GM21529 (cell line): ENCODE data around the gene TMEM213.

ENCODE experiments used
- ATAC-seq: cut with Tn5 transposase; IDR thresholded peaks from one replicate; pipeline ENCODE4 v1.9.1; 2021; ENCODE audit not compliant: unreplicated experiment

Gene TMEM213

GRCh38 chr7:138872576-138872975 is 74.8 kb downstream of the TMEM213 start:
- no peak for ATAC-seq

GRCh38 chr7:138873220-138873892 is 75.6 kb downstream of the TMEM213 start:
- ATAC-seq = no peak

GRCh38 chr7:138875794-138876193 is 78.0 kb downstream of the TMEM213 start:
- no peak for ATAC-seq

- no peak for ATAC-seq
These were observed 78.5 kb downstream of the TMEM213 start for GRCh38 chr7:138876326-138876725.

- ATAC-seq = no peak
These were observed 80.3 kb downstream of the TMEM213 start for GRCh38 chr7:138878051-138878450.

- ATAC-seq = no peak
These were observed 81.1 kb downstream of the TMEM213 start for GRCh38 chr7:138878856-138879255.

GRCh38 chr7:138879356-138879755 is 81.6 kb downstream of the TMEM213 start:
- ATAC-seq = no peak

- ATAC-seq = no peak
These were observed 83.2 kb downstream of the TMEM213 start for GRCh38 chr7:138880881-138881578.

- ATAC-seq = no peak
These were observed 83.9 kb downstream of the TMEM213 start for GRCh38 chr7:138881579-138882188.

- ATAC-seq = no peak
These were observed 84.5 kb downstream of the TMEM213 start for GRCh38 chr7:138882249-138882648.

- ATAC-seq = no peak
These were observed 87.8 kb downstream of the TMEM213 start for GRCh38 chr7:138885383-138886147.

- ATAC-seq = peak; percentile 88
These were observed 88.7 kb downstream of the TMEM213 start for GRCh38 chr7:138886501-138886917.

GRCh38 chr7:138887085-138887710 is 89.4 kb downstream of the TMEM213 start:
- ATAC-seq = no peak
